GM10266 (cell line): ENCODE data around the gene CNTLN.
A peak's percentile ranks its signal among the peaks of the same experiment; 100 is the strongest.

Experiments
- DNase-seq: peaks from one replicate; pipeline ENCODE4 v3.0.0; 2012; ENCODE audit errors: extremely low spot score
- CTCF ChIP-seq: IDR thresholded peaks from 2 replicates; pipeline ENCODE4 v1.5.1; 2012; ENCODE audit warnings: mild to moderate bottlenecking, low read depth; ENCODE audit not compliant: control insufficient read depth, insufficient read depth; ENCODE audit errors: missing control alignments

CNTLN gene

GRCh38 chr9:17453751-17454150 is 318.9 kb downstream of the CNTLN start:
- DNase-seq, result no peak
- TF ChIP-seq CTCF, result no peak

GRCh38 chr9:17462869-17463464 is 328.1 kb downstream of the CNTLN start:
- DNase-seq, result peak; percentile 12
- peak; percentile 76 for TF ChIP-seq CTCF

- DNase-seq, result no peak
- no peak for TF ChIP-seq CTCF
These were observed 335.4 kb downstream of the CNTLN start for GRCh38 chr9:17470036-17470813.

GRCh38 chr9:17472126-17472525 is 337.3 kb downstream of the CNTLN start:
- DNase-seq, result no peak
- TF ChIP-seq CTCF, result no peak

GRCh38 chr9:17476401-17476800 is 341.6 kb downstream of the CNTLN start:
- TF ChIP-seq CTCF, result no peak

GRCh38 chr9:17477816-17478215 is 343.0 kb downstream of the CNTLN start:
- no peak for TF ChIP-seq CTCF
- no peak for DNase-seq

More at GRCh38 chr9:17476401-17476800, 341.6 kb downstream of the CNTLN start:
- no peak for DNase-seq

GRCh38 chr9:17480966-17481365 is 346.1 kb downstream of the CNTLN start:
- no peak for TF ChIP-seq CTCF

More at GRCh38 chr9:17480966-17481365, 346.1 kb downstream of the CNTLN start:
- DNase-seq, result no peak
